NK-92 (cell line): ENCODE data around the gene TP63.
"Not testable (repeated sequence)": the region's sequence is repeated elsewhere in the genome, so short reads cannot be mapped to it uniquely, and the experiment has no call there.

Source experiments
- DNase-seq: peaks from one replicate; lab custom pipeline; 2025; ENCODE audit not compliant: unreplicated experiment; lab: John Stamatoyannopoulos, UW

The TP63 gene

DNA sequence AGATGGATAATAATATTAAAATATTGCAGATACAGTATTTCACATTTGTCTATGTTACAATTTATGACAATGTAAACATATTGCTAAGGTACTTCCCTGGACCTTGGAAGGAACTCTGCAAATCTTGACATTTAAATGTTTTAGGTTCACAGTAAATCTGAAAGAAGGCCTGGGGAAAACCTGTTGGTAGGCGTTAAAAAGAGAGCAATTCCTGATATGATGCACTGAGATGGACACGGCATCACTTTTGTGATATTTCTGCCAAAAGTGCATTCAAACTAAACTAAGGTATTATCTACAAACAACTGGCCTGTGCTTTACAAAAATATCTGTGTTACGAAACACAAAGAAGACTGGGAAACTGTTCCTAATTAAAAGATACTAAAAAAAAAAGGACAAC, 6.1 kb upstream of the TP63 start:
- no peak for DNase-seq

GRCh38 chr3:189625572-189625971, 5.6 kb upstream of the TP63 start:
- no peak for DNase-seq

- no peak for DNase-seq
These were observed 4.9 kb upstream of the TP63 start for GRCh38 chr3:189626286-189626685.

DNA sequence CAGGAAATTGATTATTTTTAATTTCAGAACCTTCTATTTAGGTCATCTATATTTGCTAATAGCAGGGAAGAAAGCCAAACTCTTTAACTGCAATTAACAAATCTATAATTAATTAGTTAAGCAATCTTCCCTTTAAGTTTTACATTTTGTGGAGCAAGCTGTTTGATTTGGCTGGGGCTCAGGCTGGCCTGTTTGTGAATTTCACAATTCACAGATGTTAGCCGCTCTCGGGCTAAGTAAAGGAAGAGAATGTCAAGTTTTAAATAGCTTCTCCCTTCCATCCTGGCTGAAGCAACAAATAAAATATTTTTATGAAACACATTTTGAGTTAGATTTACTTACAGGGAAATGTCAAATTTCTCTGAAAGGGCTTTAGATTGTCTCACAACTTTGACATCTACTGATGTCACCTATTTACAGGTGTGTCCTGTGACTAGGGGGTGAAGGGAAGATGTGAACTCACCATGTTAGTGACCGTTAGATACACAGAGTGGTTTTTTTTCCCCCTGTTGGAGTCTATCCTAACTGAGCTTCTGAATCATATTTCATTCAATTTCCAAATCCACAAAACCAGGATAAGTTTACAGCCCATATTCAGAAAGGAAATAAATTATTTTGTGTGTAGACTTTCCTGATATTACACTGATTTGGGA, 1.3 kb upstream of the TP63 start:
- DNase-seq, result no peak

GRCh38 chr3:189630767-189631372, 319 bp upstream of the TP63 start:
- DNase-seq, result no peak

- no peak for DNase-seq
These were observed 220 bp downstream of the TP63 start for GRCh38 chr3:189631409-189631808.

DNA sequence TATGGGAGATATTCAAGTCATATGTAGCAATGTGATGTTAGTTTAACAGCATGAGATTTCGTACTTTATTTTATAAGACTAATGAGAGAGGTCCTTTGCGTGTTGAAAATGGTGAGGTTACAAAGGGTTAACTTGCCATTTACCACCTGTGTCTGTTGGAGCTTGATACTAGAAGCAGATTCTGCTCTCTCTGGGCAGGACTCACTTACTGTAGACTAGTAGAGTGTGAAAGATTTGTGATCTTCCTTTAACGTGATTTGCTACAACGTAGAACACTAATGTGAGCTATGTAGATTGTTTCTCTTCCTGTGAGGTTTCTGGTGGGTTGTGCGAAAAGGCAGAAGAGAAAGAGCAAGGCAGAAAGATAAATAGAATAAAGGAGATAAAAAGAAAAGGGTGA, 1.1 kb downstream of the TP63 start:
- no peak for DNase-seq

DNA sequence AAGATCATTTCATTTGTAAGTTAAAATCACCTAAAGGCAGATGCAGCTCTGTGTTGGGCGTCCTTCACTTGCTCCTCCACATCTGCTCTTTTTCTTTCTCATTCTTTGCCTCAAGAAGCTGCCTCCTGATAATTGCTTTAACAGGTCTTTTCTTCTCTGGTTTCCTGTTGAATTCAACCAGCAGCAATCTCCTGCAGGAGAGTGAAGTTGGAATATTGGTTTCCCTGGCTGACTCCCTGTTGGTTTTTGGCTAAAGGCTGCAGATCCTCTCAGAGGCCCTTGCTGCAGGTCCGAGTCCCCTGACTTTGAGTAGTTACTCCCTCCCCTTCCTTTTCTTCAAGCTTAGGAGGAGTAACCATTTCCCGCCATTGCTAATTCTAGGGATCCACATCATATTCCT, 4.2 kb downstream of the TP63 start:
- DNase-seq, result no peak

- no peak for DNase-seq
These were observed 4.9 kb downstream of the TP63 start for GRCh38 chr3:189636048-189636447.

GRCh38 chr3:189637750-189638149, 6.6 kb downstream of the TP63 start:
- no peak for DNase-seq

- no peak for DNase-seq
These were observed 7.3 kb downstream of the TP63 start for GRCh38 chr3:189638276-189639031.

GRCh38 chr3:189641776-189642175, 10.6 kb downstream of the TP63 start:
- no peak for DNase-seq

DNA sequence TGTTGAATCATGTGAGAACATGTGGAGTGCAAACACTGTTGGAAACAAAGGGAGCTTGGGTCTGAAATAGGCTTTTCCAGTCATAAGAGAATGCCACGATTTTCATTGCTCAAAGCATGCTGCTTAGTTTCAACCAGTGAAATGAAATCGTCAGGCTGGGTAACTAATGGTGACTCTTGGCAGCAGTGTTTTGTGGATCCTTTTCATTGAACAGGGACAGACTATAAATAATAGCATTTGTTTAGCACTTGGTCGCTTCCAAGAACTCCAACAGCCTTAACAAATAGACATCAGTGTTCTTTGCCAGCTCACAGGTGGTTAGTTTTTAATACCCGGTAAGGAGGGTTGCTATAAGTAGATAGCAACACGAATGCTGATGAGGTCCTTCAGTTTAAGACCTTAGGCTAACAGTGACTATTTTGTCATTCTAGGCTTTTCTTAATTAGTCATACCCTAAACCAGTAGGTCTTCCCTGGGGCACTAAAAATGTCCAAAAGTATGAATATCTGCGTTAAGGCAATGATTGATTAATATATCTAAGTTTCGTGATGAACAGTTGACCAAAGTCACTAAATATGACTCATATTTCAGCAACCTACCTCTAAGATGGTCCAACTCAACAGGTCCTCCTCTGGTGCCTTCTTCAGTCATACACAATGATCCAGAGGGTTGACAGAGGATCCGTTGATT, 15.8 kb downstream of the TP63 start:
- no peak for DNase-seq

DNA sequence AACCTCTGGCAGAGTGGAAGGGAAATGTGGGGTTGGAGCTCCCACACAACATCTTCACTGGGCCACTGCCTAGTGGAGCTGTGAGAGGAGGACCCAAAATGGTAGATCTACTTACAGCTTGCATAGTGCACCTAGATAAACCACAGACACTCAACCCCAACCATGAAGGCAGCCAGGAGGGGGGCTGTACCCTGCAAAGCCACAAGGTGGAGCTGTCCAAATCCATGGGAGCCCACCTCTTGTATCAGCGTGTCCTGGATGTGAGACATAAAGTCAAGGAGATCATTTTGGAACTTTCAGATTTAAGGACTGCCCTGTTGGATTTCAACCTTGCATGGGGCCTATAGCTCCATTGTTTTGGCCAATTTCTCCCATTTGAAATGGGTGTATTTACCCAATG, 20.9 kb downstream of the TP63 start:
- DNase-seq, result no peak

- no peak for DNase-seq
These were observed 24.4 kb downstream of the TP63 start for GRCh38 chr3:189655617-189656016.

GRCh38 chr3:189659571-189659970, 28.4 kb downstream of the TP63 start:
- no peak for DNase-seq

- no peak for DNase-seq
These were observed 33.1 kb downstream of the TP63 start for GRCh38 chr3:189664311-189664710.

GRCh38 chr3:189672346-189672745, 41.2 kb downstream of the TP63 start:
- DNase-seq, result not testable (repeated sequence)

DNA sequence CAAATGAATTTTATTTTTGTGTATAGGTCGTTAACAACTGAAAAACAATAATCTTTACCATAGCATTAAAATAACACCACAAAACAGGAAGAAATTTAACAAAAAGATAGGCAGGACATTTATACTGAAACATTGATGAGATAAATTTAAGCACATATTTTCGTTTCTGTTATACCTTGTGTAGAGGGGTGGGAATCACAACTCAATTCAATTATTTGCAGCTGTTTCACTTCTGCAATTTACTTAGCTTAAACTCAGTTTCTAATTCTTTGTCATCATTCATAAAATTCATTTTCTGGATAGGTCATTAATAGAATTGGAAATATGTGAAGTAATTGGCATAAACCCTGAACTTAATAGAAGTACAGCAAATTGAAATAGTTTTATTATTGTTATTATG, 42.3 kb downstream of the TP63 start:
- no peak for DNase-seq

GRCh38 chr3:189674249-189674913, 43.2 kb downstream of the TP63 start:
- DNase-seq, result no peak

- DNase-seq, result no peak
These were observed 46.5 kb downstream of the TP63 start for GRCh38 chr3:189677667-189678066.
